Breast epithelium (tissue), 3 donors: ENCODE data around the gene RHOB.

Source experiments
- POLR2A ChIP-seq: fragments of 450-650 bp; IDR thresholded peaks from one replicate; pipeline ENCODE4 v1.6.1; 2016; ENCODE audit warnings: antibody characterized with exemption, mild to moderate bottlenecking, moderate library complexity
- POLR2AphosphoS5 ChIP-seq, 3 donors: sonication (generic); formaldehyde crosslinking; IDR thresholded peaks; one replicate each; pipeline ENCODE4 v1.6.1; 2017; ENCODE audit warnings: antibody characterized with exemption in 3 of 3
- TF ChIP-seq, protein P1 (sequence below), 3 donors: fragments of 450-650 bp; IDR thresholded peaks; one replicate each; pipeline ENCODE4 v1.5.1; 2016 to 2017; ENCODE audit warnings: antibody characterized with exemption in 3 of 3, mild to moderate bottlenecking in 3 of 3, moderate library complexity in 3 of 3

DNA sequence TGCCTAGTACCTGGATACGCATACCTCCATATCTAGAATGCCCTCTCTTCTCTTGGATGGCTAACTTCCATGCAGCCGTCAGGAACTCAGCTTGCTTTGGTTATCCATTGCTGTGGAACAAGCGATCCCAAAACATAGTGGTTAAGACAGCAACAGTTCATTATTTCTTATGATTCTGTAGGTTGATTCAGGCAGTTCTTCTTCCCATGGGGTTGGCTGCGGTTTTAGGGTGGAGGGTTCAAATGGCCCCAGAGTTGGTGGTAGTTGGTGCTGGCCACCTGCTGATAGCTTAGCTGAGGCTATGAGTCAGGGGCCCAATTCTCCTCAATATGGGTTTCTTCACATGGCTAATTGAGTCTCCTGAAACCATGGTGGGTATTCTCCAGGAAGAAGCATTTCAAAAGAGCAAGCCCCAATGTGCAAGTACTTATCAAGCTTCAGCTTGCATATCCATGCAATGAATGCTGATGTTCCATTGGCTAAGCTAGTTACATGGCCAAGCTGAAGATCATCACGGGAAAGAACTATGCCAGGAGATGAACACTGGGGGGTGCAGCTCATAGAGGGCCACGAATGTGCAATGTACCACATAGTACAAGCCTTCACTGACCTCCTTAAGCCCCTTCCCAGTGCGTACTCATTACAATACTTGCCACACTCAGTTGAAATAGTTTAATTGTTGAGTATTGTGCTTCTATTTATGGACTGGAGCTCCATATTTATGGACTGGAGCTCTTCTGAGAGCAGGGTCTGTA is 10.0 kb upstream of the RHOB start:
- TF ChIP-seq, protein P1, sequence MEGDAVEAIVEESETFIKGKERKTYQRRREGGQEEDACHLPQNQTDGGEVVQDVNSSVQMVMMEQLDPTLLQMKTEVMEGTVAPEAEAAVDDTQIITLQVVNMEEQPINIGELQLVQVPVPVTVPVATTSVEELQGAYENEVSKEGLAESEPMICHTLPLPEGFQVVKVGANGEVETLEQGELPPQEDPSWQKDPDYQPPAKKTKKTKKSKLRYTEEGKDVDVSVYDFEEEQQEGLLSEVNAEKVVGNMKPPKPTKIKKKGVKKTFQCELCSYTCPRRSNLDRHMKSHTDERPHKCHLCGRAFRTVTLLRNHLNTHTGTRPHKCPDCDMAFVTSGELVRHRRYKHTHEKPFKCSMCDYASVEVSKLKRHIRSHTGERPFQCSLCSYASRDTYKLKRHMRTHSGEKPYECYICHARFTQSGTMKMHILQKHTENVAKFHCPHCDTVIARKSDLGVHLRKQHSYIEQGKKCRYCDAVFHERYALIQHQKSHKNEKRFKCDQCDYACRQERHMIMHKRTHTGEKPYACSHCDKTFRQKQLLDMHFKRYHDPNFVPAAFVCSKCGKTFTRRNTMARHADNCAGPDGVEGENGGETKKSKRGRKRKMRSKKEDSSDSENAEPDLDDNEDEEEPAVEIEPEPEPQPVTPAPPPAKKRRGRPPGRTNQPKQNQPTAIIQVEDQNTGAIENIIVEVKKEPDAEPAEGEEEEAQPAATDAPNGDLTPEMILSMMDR (IDR thresholded peaks at IDR 0.05), result no peak
- TF ChIP-seq POLR2AphosphoS5 (IDR thresholded peaks at IDR 0.05) (no peak), POLR2A (no peak)
